Neural progenitor cell (in vitro differentiated cells): ENCODE results near the gene P4HA3.

ENCODE experiments used
- CTCF ChIP-seq: fragments of 200-600 bp; sonication (generic); IDR thresholded peaks from 2 replicates; pipeline ENCODE4 v1.5.1; 2017; ENCODE audit warnings: antibody characterized with exemption, mild to moderate bottlenecking
- EZH2 ChIP-seq: fragments of 200-600 bp; sonication (generic); IDR thresholded peaks from 2 replicates; pipeline ENCODE4 v1.6.1; 2017; ENCODE audit warnings: antibody characterized with exemption, mild to moderate bottlenecking, moderate library complexity

- TF ChIP-seq CTCF (no peak), EZH2 (no peak)
These were observed 61.9 kb downstream of the P4HA3 start for GRCh38 chr11:74249496-74249895.
